Heart right ventricle (tissue), 16 donors: Measurements from ENCODE around the gene TCIRG1. TPM values are rescaled to one million over a fixed set of nuclear protein-coding genes. Genes with fewer than 3 reads are reported as not detected.

Experiments
- ATAC-seq, 8 donors: fragments of 200-7000 bp; cut with Tn5 transposase; one replicate each; pipeline ENCODE4 v1.9.1; 2020; ENCODE audit warnings: mild to moderate bottlenecking in 8 of 8, moderate library complexity in 8 of 8, moderate number of reproducible peaks in 1 of 8
- DNase-seq, 2 donors: peaks; one replicate each; pipeline ENCODE4 v3.0.0-alpha.2; 2020
- H3K27ac ChIP-seq, 10 donors: fragments of 200-600 bp; sonication (generic) in 2 of 10; one replicate each; pipeline versions ENCODE4 v1.5.0 to v1.8.0; 2020 to 2022; ENCODE audit warnings: mild to moderate bottlenecking in 3 of 10
- H3K27me3 ChIP-seq, 7 donors: fragments of 200-600 bp; one replicate each; pipeline ENCODE4 v1.8.0; 2021 to 2022; ENCODE audit warnings: mild to moderate bottlenecking in 2 of 7
- H3K36me3 ChIP-seq, 9 donors: fragments of 200-600 bp; sonication (generic) in 1 of 9; one replicate each; pipeline versions ENCODE4 v1.5.0 to v1.8.0; 2020 to 2022; ENCODE audit warnings: mild to moderate bottlenecking in 2 of 9
- H3K4me1 ChIP-seq, 9 donors: fragments of 200-600 bp; sonication (generic) in 1 of 9; one replicate each; pipeline versions ENCODE4 v1.5.0 to v1.8.0; 2020 to 2022; ENCODE audit warnings: mild to moderate bottlenecking in 4 of 9
- H3K4me3 ChIP-seq, 10 donors: fragments of 200-600 bp; sonication (generic) in 2 of 10; one replicate each; pipeline versions ENCODE4 v1.5.0 to v1.8.0; 2020 to 2022; ENCODE audit warnings: mild to moderate bottlenecking in 7 of 10, moderate library complexity in 2 of 10
- H3K9me3 ChIP-seq, 11 donors: fragments of 200-600 bp in 10 of 11; sonication (generic) in 2 of 11; one replicate each; pipeline versions ENCODE4 v1.5.0 to v1.8.0; 2013 to 2022; ENCODE audit warnings: mild to moderate bottlenecking in 2 of 11, control low read depth in 1 of 11, moderate library complexity in 1 of 11
- CTCF ChIP-seq, 9 donors: fragments of 200-600 bp; sonication (generic) in 2 of 9; IDR thresholded peaks; one replicate each; pipeline versions ENCODE4 v1.5.0 to v1.8.0; 2021 to 2022; ENCODE audit warnings: antibody characterized with exemption in 9 of 9, mild to moderate bottlenecking in 5 of 9, moderate library complexity in 1 of 9
- WGBS, 2 donors: extraction: QIAGEN DNeasy Blood & Tissue Kit; methylation state at CpG; one replicate each; pipeline ENCODE4 v1.1.7; 2013; ENCODE audit warnings: inconsistent platforms in 1 of 2; 5-methylcytosine and 5-hydroxymethylcytosine counted together
- intact Hi-C, 10 donors: fragments of 100-400 bp; cut with DNase I; formaldehyde crosslinking; loops; one replicate each; pipeline versions ENCODE4 v1.11.1 to v1.14.2; 2022
- polyA plus RNA-seq, 2 donors: library from polyadenylated mRNA; stranded (reverse); fragments of 200-250 nt; gene quantifications; one replicate each; pipeline ENCODE4 v1.2.3, GENCODE V29; 2013
- total RNA-seq, 10 donors: library from RNA; stranded (reverse); fragmentation: NEBNext Ultra II Directional in 3 of 10; extraction: Animal tissue kit (Norgen Biotek cat#: 25700) in 3 of 10; gene quantifications; one replicate each; pipeline versions ENCODE4 v1.2.1 to v1.2.4, GENCODE V29; 2021 to 2023
- donor health status: Arrhythmogenic right ventricular cardiomyopathy.
- donor health status: ischemic (EF 13 %, LVEDD 7.1; RV severe dilation, severe dysfunction).
- donor health status: healthy with polysubstance abuse.
- donor health status: DM: no; HTN: yes; CAD: no.
- donor health status: DM: no; HTN: no; CAD: no.
- donor health status: ischemic (EF 25% LVEDD 6.9; RV normal size, moderate dysfunction).
- donor health status: ischemic (EF 25% LVEDD 5.7; RV mildly dilated, moderate dysfunction).
- donor health status: healthy.
- donor health status: DM: yes; HTN: yes; CAD: no.
- donor health status: Ischemic cardiomyopathy.
- donor health status: ischemic (EF 35%, LVEDD 5.7; RV mildly dilated, moderate dysfunction).
- donor health status: nonischemic (EF 11% LVEDD 7.7; RV severe dilation, severe dysfunction).
- donor health status: DM: yes; HTN: yes; CAD: no.
- donor health status: PGD.
- donor health status: ischemic (EF 29% LVEDD 5.4; RV normal size, mild dysfunction).
- donor health status: nonischemic (EF 23%, LVEDD 6.1; RV moderate dilation, normal function).

TCIRG1 gene
- total and polyA plus RNA-seq, 12 donors: 7.9 to 91.4 (median 15.1) TPM

GRCh38 chr11:68065841-68066240, 27.0 kb downstream of the TCIRG1 start:
- no peak overlapping the region for H3K27ac ChIP-seq
- H3K36me3 ChIP-seq: peaks cover 0 to 99% (median 62%) of the 10 kb centered on the region in 9 donors
- no peaks in the 10 kb centered on the region for H3K9me3 ChIP-seq
- TF ChIP-seq CTCF (IDR thresholded peaks at IDR 0.05): no peak
- DNase-seq (no peak), ATAC-seq (no peak)
- WGBS, 2 donors: 91 to 96% methylated on average over 5 of the region's 5 CpGs
- no peak overlapping the region for H3K4me3 ChIP-seq
- intact Hi-C loops: loop anchor here in 1 of 10 donors (10.0 kb wide), 1 partner anchor 139 kb away; no protein-coding TSS in a partner anchor
- peaks cover 0 to 12% (median 4%) of the 10 kb centered on the region in 9 donors for H3K4me1 ChIP-seq
- no peaks in the 10 kb centered on the region for H3K27me3 ChIP-seq

GRCh38 chr11:68066742-68067141, 27.9 kb downstream of the TCIRG1 start:
- H3K27me3 ChIP-seq: no peaks in the 10 kb centered on the region
- intact Hi-C loops: loop anchor here in 1 of 10 donors (10.0 kb wide), 1 partner anchor 138 kb away; no protein-coding TSS in a partner anchor
- peaks cover 0 to 15% (median 4%) of the 10 kb centered on the region in 9 donors for H3K4me1 ChIP-seq
- H3K4me3 ChIP-seq: no peak overlapping the region
- 79 to 84% methylated on average over 3 of the region's 3 CpGs for WGBS, 2 donors
- no peak for TF ChIP-seq CTCF (IDR thresholded peaks at IDR 0.05)
- H3K27ac ChIP-seq: no peak overlapping the region
- ATAC-seq (peak in 7 of 8 donors; percentile 35 to 90 (median 55)), DNase-seq (no peak)
- H3K9me3 ChIP-seq: no peaks in the 10 kb centered on the region
- peaks cover 0 to 99% (median 64%) of the 10 kb centered on the region in 9 donors for H3K36me3 ChIP-seq

GRCh38 chr11:68067991-68068390, 29.2 kb downstream of the TCIRG1 start:
- intact Hi-C loops: loop anchor here in 1 of 10 donors (10.0 kb wide), 1 partner anchor 137 kb away; no protein-coding TSS in a partner anchor
- no peaks in the 10 kb centered on the region for H3K9me3 ChIP-seq
- DNase-seq (no peak), ATAC-seq (no peak)
- peaks cover 0 to 15% (median 4%) of the 10 kb centered on the region in 9 donors for H3K4me1 ChIP-seq
- H3K27ac ChIP-seq: no peak overlapping the region
- WGBS, 2 donors: 86 to 87% methylated on average over 5 of the region's 5 CpGs
- H3K36me3 ChIP-seq: peaks cover 0 to 99% (median 65%) of the 10 kb centered on the region in 9 donors
- no peaks in the 10 kb centered on the region for H3K27me3 ChIP-seq
- TF ChIP-seq CTCF (IDR thresholded peaks at IDR 0.05): no peak
- H3K4me3 ChIP-seq: no peak overlapping the region

GRCh38 chr11:68071281-68072048, 32.6 kb downstream of the TCIRG1 start:
- no peak for TF ChIP-seq CTCF (IDR thresholded peaks at IDR 0.05)
- H3K36me3 ChIP-seq: peaks cover 0 to 82% (median 44%) of the 10 kb centered on the region in 9 donors
- intact Hi-C loops: loop anchor here in 2 of 10 donors (10.0 kb wide), 1 partner anchor 133 kb away; no protein-coding TSS in a partner anchor
- ATAC-seq: no peak
- DNase-seq: no peak
- H3K9me3 ChIP-seq: no peaks in the 10 kb centered on the region
- 78 to 80% methylated on average over 3 of the region's 3 CpGs for WGBS, 2 donors
- H3K4me1 ChIP-seq: peaks cover 0 to 3% (median 0%) of the 10 kb centered on the region in 9 donors
- no peaks in the 10 kb centered on the region for H3K27me3 ChIP-seq
- no peak overlapping the region for H3K27ac ChIP-seq
- H3K4me3 ChIP-seq: no peak overlapping the region
